Adipocyte (in vitro differentiated cells): ENCODE measurements around the gene SUCLG2.

Experiments used
- DNase-seq: peaks from one replicate; pipeline ENCODE4 v3.0.0-alpha.2; 2015; ENCODE audit warnings: low read depth
- H3K27me3 ChIP-seq: replicated peaks from 2 replicates; pipeline ENCODE4 v1.7.0; 2013; ENCODE audit warnings: mild to moderate bottlenecking, low read length, moderate library complexity; ENCODE audit not compliant: control insufficient read depth, insufficient read depth
- H3K36me3 ChIP-seq: 2 replicates; pipeline ENCODE4 v1.7.0; 2013; ENCODE audit warnings: low read length, mild to moderate bottlenecking, moderate library complexity; ENCODE audit not compliant: control insufficient read depth, insufficient read depth, severe bottlenecking
- H3K4me1 ChIP-seq: 2 replicates; pipeline ENCODE4 v1.7.0; 2013; ENCODE audit warnings: mild to moderate bottlenecking, low read length, moderate library complexity; ENCODE audit not compliant: control insufficient read depth, insufficient read depth
- H3K4me3 ChIP-seq: 2 replicates; pipeline ENCODE4 v1.7.0; 2013; ENCODE audit warnings: mild to moderate bottlenecking, low read length, moderate library complexity
- H3K9ac ChIP-seq: 2 replicates; pipeline ENCODE4 v1.7.0; 2013; ENCODE audit warnings: mild to moderate bottlenecking, low read length, moderate library complexity
- H3K9me3 ChIP-seq: 2 replicates; pipeline ENCODE4 v1.7.0; 2013; ENCODE audit warnings: mild to moderate bottlenecking, low read length, moderate library complexity; ENCODE audit not compliant: control insufficient read depth

The SUCLG2 gene

GRCh38 chr3:67384760-67385397 is 269.5 kb downstream of the SUCLG2 start:
- no peaks in the 10 kb centered on the region for H3K9me3 ChIP-seq
- peak; percentile 22 for DNase-seq
- H3K9ac ChIP-seq: no peak overlapping the region
- H3K36me3 ChIP-seq: no peaks in the 10 kb centered on the region
- H3K4me3 ChIP-seq: no peak overlapping the region
- no peaks in the 10 kb centered on the region for H3K27me3 ChIP-seq
- H3K4me1 ChIP-seq: peaks cover 16% of the 10 kb centered on the region

DNA sequence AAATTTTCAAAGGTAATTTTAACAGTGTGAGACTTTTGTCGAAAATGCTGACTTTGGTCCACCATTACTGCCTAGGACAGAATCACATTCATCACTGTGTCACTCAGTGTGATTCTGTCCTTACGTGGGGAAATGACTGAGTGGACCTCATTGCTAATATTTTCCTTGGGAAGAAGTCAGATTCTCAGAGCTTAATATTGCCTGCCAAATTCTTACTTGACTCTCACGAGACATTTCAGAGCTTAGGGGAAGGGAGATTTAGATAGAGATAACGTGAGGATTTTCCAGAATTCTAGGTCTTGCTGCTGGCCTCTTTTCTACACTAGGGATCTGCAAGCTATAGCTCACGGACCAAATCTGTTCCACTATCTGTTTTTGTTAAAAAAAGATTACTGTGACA is 270.4 kb downstream of the SUCLG2 start:
- H3K4me1 ChIP-seq: peaks cover 16% of the 10 kb centered on the region
- no peak overlapping the region for H3K9ac ChIP-seq
- H3K36me3 ChIP-seq: no peaks in the 10 kb centered on the region
- H3K27me3 ChIP-seq: no peaks in the 10 kb centered on the region
- H3K4me3 ChIP-seq: no peak overlapping the region
- H3K9me3 ChIP-seq: no peaks in the 10 kb centered on the region
- peak; percentile 24 for DNase-seq

- peaks cover 4% of the 10 kb centered on the region for H3K36me3 ChIP-seq
- no peaks in the 10 kb centered on the region for H3K9me3 ChIP-seq
- no peak overlapping the region for H3K4me3 ChIP-seq
- DNase-seq: no peak
- no peaks in the 10 kb centered on the region for H3K27me3 ChIP-seq
- no peak overlapping the region for H3K9ac ChIP-seq
- peaks cover 16% of the 10 kb centered on the region for H3K4me1 ChIP-seq
Observed at GRCh38 chr3:67383379-67383778, 271.0 kb downstream of the SUCLG2 start.

GRCh38 chr3:67382536-67382935 is 271.9 kb downstream of the SUCLG2 start:
- peak; percentile 23 for DNase-seq
- Histone ChIP-seq H3K4me3 (no peak overlapping the region), H3K9ac (no peak overlapping the region), H3K27me3 (no peaks in the 10 kb centered on the region), H3K9me3 (no peaks in the 10 kb centered on the region), H3K36me3 (peaks cover 4% of the 10 kb centered on the region), H3K4me1 (peaks cover 16% of the 10 kb centered on the region)

DNA sequence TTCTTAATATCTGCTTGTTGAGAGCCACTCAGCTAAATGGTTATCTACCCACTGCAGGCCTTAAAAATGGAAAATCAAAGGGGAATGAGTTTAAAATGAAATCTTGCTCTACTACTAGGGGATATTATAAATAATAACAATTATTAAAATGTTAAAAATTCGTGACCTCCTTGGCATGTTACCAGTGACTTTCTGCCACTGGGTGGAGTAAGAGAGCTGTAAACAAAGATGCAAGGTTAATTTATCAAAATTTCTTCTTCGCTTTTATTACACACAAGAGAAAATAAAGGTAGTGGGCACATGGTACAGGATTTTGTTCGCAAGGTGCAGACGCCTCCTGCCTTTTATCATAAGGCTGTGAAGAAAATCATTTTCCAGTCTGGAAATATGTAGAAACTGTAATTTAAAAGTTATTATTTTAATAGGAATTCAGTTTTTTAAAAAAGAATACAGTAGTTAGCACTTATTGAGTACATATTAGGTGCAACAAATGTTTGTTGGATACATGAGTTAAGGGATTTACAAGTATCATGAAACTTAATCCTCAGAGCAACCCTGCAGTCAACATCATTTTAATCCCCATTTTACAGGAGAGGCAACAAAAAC is 272.6 kb downstream of the SUCLG2 start:
- DNase-seq: peak; percentile 71
- no peak overlapping the region for H3K4me3 ChIP-seq
- peaks cover 4% of the 10 kb centered on the region for H3K36me3 ChIP-seq
- no peaks in the 10 kb centered on the region for H3K9me3 ChIP-seq
- no peaks in the 10 kb centered on the region for H3K27me3 ChIP-seq
- peaks cover 16% of the 10 kb centered on the region for H3K4me1 ChIP-seq
- H3K9ac ChIP-seq: no peak overlapping the region

DNA sequence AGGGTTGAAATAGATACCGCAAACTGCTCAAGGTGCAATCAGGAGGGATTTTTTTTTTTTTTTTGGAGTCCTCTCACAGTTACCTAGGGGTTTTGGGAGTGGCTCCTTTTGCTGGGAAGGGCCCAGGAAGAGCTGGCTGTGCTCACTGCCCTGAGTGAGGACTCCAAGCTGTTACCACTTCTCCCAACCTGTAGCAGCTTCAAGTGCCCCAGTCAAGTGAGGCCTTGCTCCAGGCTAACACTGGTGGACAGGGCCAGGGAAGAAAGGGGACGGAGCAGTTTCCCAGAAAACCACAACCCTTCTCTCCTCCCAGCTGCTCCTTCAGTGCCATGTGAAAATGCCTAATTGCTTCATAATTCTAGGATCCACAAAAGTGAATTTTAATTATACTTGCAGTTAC is 274.3 kb downstream of the SUCLG2 start:
- Histone ChIP-seq H3K4me1 (peaks cover 16% of the 10 kb centered on the region), H3K9me3 (no peaks in the 10 kb centered on the region), H3K27me3 (no peaks in the 10 kb centered on the region), H3K9ac (no peak overlapping the region), H3K4me3 (no peak overlapping the region), H3K36me3 (peaks cover 9% of the 10 kb centered on the region)
- DNase-seq: no peak

DNA sequence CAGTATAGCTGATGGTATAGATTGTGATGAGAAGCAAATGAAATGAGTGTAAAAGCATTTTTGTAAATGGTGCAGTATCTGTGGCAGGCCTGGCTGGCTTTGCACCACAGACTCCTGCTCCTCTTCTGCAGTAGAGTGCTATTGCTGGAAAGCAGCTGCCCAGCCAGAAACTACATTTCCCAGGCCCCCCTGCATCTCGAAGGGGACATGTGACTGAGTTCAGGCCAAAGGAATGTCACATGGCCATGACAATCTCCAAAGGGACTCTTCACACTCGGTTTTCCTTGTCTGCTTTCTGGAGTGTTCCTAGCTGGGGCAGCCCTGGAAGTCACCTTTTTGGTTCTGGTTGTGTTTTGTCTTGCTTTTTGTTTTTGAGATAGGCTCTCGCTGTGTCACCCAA is 277.1 kb downstream of the SUCLG2 start:
- Histone ChIP-seq H3K4me1 (peaks cover under 1% of the 10 kb centered on the region), H3K27me3 (no peaks in the 10 kb centered on the region), H3K36me3 (peaks cover 11% of the 10 kb centered on the region), H3K9ac (no peak overlapping the region), H3K9me3 (no peaks in the 10 kb centered on the region), H3K4me3 (no peak overlapping the region)
- no peak for DNase-seq

DNA sequence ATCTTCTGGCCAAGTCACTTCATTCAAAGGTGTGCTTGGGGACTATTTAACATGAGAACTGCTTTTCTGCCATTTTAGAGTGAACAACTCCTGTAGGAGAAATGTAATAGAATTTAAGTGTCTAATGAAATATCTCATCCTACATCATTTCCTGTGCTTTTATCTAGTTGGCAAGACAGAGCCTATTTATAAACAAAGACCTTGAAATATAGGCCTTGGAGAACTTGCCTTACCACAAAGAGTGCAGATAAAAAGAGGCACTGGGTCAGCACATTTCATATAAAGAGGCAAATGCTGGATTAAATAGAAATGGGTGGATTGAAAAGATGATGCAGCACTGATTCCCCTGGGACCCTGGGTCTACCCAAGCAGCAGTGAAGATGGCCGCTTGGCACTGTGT is 278.0 kb downstream of the SUCLG2 start:
- no peak overlapping the region for H3K9ac ChIP-seq
- H3K36me3 ChIP-seq: peaks cover 16% of the 10 kb centered on the region
- no peak for DNase-seq
- no peaks in the 10 kb centered on the region for H3K27me3 ChIP-seq
- H3K4me1 ChIP-seq: no peaks in the 10 kb centered on the region
- H3K9me3 ChIP-seq: no peaks in the 10 kb centered on the region
- no peak overlapping the region for H3K4me3 ChIP-seq

DNA sequence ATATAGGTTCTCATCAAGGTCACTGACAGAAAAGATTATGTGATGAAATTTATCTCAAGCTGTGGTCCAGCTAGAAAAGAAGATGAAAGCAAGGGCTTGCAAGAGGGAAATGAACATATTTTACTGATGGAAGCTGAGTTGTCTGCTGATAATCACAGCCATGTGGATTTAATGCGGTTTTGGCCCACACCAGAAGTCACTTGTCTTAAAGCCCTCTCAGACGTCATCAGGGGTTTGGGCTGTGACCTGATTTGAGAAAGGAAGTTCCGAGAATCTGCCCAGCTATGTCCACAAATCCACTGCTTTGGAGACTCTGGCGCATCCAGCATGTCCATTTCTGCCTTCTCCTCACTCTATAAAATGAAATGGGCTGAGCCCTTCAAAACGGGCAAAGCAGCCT is 278.4 kb downstream of the SUCLG2 start:
- H3K9ac ChIP-seq: no peak overlapping the region
- H3K9me3 ChIP-seq: no peaks in the 10 kb centered on the region
- H3K4me1 ChIP-seq: no peaks in the 10 kb centered on the region
- no peak for DNase-seq
- no peak overlapping the region for H3K4me3 ChIP-seq
- H3K27me3 ChIP-seq: no peaks in the 10 kb centered on the region
- peaks cover 16% of the 10 kb centered on the region for H3K36me3 ChIP-seq

- Histone ChIP-seq H3K27me3 (no peaks in the 10 kb centered on the region), H3K36me3 (no peaks in the 10 kb centered on the region), H3K4me1 (no peaks in the 10 kb centered on the region), H3K9ac (no peak overlapping the region), H3K4me3 (no peak overlapping the region), H3K9me3 (no peaks in the 10 kb centered on the region)
- no peak for DNase-seq
Observed at GRCh38 chr3:67362686-67363085, 291.7 kb downstream of the SUCLG2 start.

DNA sequence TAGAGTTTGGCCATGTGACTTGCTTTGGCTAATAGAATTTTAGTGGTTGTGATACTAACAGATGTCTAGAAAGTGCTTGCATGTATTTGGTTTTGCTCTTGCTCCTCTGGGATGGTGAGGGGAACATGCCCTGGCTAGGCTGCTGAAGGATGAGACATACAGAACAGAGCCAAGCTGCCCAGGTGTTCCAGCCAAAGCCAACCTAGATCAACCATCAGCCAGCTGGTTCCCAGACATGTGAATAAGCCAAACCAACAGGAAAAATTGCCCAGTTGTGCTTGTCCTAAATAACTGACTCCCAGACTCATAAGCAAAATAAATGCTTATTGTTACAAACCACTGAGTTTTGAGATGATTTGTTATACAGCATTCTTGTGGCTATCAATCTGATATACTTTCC is 292.6 kb downstream of the SUCLG2 start:
- Histone ChIP-seq H3K27me3 (no peaks in the 10 kb centered on the region), H3K36me3 (no peaks in the 10 kb centered on the region), H3K4me1 (no peaks in the 10 kb centered on the region), H3K9me3 (no peaks in the 10 kb centered on the region), H3K4me3 (no peak overlapping the region), H3K9ac (no peak overlapping the region)
- no peak for DNase-seq

- Histone ChIP-seq H3K9me3 (no peaks in the 10 kb centered on the region), H3K4me1 (no peaks in the 10 kb centered on the region), H3K4me3 (no peak overlapping the region), H3K27me3 (no peaks in the 10 kb centered on the region), H3K9ac (no peak overlapping the region), H3K36me3 (no peaks in the 10 kb centered on the region)
- no peak for DNase-seq
Observed at GRCh38 chr3:67361323-67361722, 293.1 kb downstream of the SUCLG2 start.
